AG04450 (cell line): ENCODE measurements around the gene SLCO2A1. TPM values are rescaled to one million over a fixed set of nuclear protein-coding genes. Genes with fewer than 3 reads are reported as not detected.

Experiments used
- CTCF ChIA-PET: fragments of 300-600, 350-600 bp; formaldehyde crosslinking; extraction: SDS; loops from one replicate; lab custom pipeline; 2022; ENCODE audit warnings: antibody characterized with exemption, inconsistent platforms; lab: Charles Lee
- POLR2A ChIA-PET: fragments of 350-600 bp; formaldehyde crosslinking; extraction: SDS; loops from one replicate; lab custom pipeline; 2021; ENCODE audit warnings: antibody characterized with exemption, inconsistent platforms; lab: Yijun Ruan, JAX
- DNase-seq: peaks from one replicate; pipeline ENCODE4 v3.0.0-alpha.2; 2011; ENCODE audit warnings: low read depth, low spot score
- H3K27ac ChIP-seq: one replicate; pipeline ENCODE4 v1.5.1; 2012; ENCODE audit warnings: low read depth, low read length, control low read depth
- H3K27me3 ChIP-seq: one replicate; pipeline ENCODE4 v1.6.0; 2012; ENCODE audit warnings: low read length; ENCODE audit not compliant: control insufficient read depth, insufficient read depth
- H3K4me3 ChIP-seq: 2 replicates; pipeline ENCODE4 v1.5.1; 2011; ENCODE audit warnings: mild to moderate bottlenecking, low read depth, low read length, control low read depth
- H3K9me3 ChIP-seq: 2 replicates; pipeline ENCODE4 v1.5.1; 2012; ENCODE audit warnings: low read length; ENCODE audit not compliant: control insufficient read depth, insufficient read depth
- polyA plus RNA-seq: library from polyadenylated mRNA; depleted of rRNA; stranded (reverse); fragments of >200 nt; gene quantifications from 2 replicates; pipeline ENCODE4 v1.2.3, GENCODE V29; 2011
- TF ChIP-seq, protein P1 (sequence below): IDR thresholded peaks from 2 replicates; pipeline ENCODE4 v1.5.1; 2011; ENCODE audit warnings: low read depth, low read length, control low read depth, inconsistent platforms

SLCO2A1 gene
- polyA plus RNA-seq, 1 experiment: 1.6 TPM

DNA sequence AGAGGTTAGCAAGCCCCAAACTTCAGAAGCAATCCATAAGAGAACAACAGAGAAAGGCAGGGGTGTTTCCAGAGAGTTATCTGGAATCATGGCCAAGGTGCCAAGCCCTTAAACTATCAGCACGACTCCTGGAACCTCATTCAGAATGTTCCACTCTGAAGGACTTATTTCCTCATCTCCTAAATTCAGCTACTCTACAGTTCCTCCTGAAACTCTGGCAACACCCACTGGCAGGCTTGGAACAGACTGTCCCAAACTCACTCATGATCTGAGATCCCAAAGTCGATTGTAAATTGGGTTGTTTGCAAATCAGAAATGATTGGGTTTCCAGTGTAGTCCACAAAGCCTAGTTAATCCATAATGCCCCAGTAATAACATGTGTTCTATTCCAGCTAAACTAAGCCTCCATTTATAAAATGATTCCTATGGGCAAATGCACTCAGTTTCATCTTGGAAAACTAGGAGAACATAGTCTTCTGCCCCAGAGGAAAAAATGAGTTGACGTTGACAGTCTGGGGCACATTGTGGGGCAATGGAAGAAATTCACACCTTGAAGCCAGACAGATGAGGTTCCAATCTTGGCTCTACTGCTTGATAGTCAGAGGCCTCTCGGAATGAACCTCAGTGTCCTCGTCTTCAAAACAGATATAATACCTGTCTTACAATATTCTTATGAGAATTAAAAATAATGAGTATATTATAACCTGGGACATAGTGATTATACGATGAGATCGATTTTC is 65.9 kb downstream of the SLCO2A1 start:
- Histone ChIP-seq H3K9me3 (peaks cover 3% of the 10 kb centered on the region; the same call in 1 of the 2 replicates), H3K4me3 (no peak overlapping the region), H3K27me3 (no peaks in the 10 kb centered on the region), H3K27ac (no peak overlapping the region)
- ChIA-PET CTCF (interaction anchor here (0.6 kb wide), 1 partner anchor 33 kb away, joined by 3 read pairs; no protein-coding TSS in a partner anchor), POLR2A (interaction anchor here (1.8 kb wide), 1 partner anchor 20 kb away, joined by 7 read pairs; no protein-coding TSS in a partner anchor)
- TF ChIP-seq, protein P1, sequence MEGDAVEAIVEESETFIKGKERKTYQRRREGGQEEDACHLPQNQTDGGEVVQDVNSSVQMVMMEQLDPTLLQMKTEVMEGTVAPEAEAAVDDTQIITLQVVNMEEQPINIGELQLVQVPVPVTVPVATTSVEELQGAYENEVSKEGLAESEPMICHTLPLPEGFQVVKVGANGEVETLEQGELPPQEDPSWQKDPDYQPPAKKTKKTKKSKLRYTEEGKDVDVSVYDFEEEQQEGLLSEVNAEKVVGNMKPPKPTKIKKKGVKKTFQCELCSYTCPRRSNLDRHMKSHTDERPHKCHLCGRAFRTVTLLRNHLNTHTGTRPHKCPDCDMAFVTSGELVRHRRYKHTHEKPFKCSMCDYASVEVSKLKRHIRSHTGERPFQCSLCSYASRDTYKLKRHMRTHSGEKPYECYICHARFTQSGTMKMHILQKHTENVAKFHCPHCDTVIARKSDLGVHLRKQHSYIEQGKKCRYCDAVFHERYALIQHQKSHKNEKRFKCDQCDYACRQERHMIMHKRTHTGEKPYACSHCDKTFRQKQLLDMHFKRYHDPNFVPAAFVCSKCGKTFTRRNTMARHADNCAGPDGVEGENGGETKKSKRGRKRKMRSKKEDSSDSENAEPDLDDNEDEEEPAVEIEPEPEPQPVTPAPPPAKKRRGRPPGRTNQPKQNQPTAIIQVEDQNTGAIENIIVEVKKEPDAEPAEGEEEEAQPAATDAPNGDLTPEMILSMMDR: no peak
- no peak for DNase-seq

DNA sequence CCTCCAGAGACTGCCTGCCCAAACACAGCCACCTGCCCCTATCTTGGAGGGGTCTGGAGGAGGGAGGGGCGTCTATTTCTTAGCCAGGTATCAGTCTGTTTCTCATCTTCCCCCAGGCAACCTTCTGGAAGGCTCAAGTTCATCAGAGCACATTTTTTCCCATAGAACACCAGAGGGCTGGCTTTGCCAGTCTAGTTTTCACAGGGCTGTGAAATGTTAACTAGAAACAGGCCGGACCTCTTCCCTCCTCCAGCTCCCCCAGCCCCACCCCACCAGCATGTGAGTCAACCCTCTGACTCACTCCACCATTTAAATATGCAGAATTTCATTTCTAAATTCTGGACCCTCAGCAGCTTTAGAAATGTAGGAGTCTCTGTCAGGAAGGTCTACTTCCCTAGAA is 66.9 kb downstream of the SLCO2A1 start:
- no peak overlapping the region for H3K4me3 ChIP-seq
- H3K27me3 ChIP-seq: no peaks in the 10 kb centered on the region
- TF ChIP-seq, protein P1: no peak; the same call in 1 of the 2 replicates
- peak overlapping the region; percentile 75 for H3K27ac ChIP-seq
- DNase-seq: no peak
- ChIA-PET CTCF (interaction anchor here (0.6 kb wide), 1 partner anchor 34 kb away, joined by 3 read pairs; no protein-coding TSS in a partner anchor), POLR2A (interaction anchor here (1.8 kb wide), 1 partner anchor 19 kb away, joined by 7 read pairs; no protein-coding TSS in a partner anchor)
- peaks cover 3% of the 10 kb centered on the region; the same call in 1 of the 2 replicates for H3K9me3 ChIP-seq

DNA sequence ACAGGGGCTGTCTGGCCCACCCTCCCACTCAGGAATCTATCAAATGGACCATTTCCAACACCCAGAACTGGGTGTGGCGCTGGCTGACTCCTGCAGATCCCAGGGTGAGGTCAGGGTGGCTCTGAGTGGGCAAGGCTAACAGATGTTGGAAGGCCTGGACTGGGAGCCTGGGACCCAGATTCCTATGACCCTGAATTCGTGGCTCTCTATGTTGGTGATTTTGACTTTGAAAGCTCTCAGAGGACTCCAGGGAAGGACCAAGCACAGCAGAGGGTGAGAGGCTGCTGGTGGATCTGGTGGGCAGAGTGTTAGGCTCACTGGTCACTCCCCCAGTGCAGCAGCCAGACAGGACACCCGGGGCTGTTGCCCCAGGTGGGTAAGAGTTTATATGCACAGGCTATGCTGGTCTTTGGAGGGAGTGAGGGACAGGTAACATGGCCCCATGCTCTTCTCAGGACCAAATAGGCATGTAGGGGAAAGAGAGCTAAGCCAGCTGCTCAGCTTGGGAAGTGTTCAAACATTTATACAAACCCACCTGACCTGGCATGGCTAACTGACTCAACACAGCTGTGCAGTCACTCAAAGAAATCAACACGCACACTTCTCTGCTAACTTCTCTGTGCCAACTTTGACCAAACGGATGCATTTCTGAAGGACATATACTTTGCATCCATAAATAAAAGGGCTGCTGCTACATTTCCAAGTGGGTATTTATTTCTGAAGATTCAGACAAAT is 71.5 kb downstream of the SLCO2A1 start:
- no peak for DNase-seq
- no peaks in the 10 kb centered on the region for H3K27me3 ChIP-seq
- TF ChIP-seq, protein P1: no peak
- no peak overlapping the region for H3K4me3 ChIP-seq
- POLR2A ChIA-PET: no interaction called here
- CTCF ChIA-PET: interaction anchor here (0.9 kb wide), 1 partner anchor 19 kb away, joined by 3 read pairs; no protein-coding TSS in a partner anchor
- no peaks in the 10 kb centered on the region for H3K9me3 ChIP-seq
- no peak overlapping the region for H3K27ac ChIP-seq

DNA sequence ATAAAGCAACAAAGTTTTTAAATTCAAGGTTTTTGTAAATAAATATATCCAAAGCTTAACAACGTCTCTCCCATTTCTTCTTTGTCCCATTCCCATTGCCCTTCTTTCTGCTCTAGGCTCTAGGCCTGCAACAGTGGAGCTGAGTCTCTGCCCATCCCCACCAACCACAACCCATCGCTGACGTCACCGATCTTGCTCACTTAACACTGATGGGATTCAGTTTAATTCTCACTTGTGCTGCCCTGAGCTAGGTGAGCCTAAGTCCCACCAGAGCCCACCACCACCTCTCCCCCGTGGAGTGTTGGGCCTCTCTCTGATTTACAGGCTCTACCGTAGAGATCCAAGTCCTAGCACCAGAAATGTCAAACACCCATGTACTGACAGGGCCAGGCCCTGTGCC is 72.7 kb downstream of the SLCO2A1 start:
- Histone ChIP-seq H3K9me3 (peaks cover 4% of the 10 kb centered on the region), H3K27me3 (no peaks in the 10 kb centered on the region), H3K4me3 (no peak overlapping the region), H3K27ac (no peak overlapping the region)
- DNase-seq: no peak
- ChIA-PET POLR2A (no interaction called here), CTCF (interaction anchor here (0.9 kb wide), 1 partner anchor 17 kb away, joined by 3 read pairs; no protein-coding TSS in a partner anchor)
- TF ChIP-seq, protein P1: no peak
